Measurements from ENCODE around the gene BATF2. TPM values are rescaled to one million over a fixed set of nuclear protein-coding genes. Genes with fewer than 3 reads are reported as not detected.

BATF2 gene
- polyA plus RNA-seq, 1 of the 3 experiments (the other 2 are of a cell fraction) = 0.20 TPM

GRCh38 chr11:64994318-64994717 lies 2.5 kb downstream of the BATF2 start:
- peaks cover 0 to 6% of the 10 kb centered on the region in 2 experiments; a peak in 1 of 4 replicates for H3K4me1 ChIP-seq (ENCODE audit: control insufficient read depth in 1 of 2, insufficient read depth in 2 of 2, low read depth in 1 of 2, low read length in 1 of 2)
- no peaks in the 10 kb centered on the region for H3K36me3 ChIP-seq (replicated peaks in 1 of 2; ENCODE audit: control insufficient read depth in 1 of 2, insufficient read depth in 2 of 2, low read length in 1 of 2)
- H4K20me1 ChIP-seq (ENCODE audit: insufficient read depth) = no peaks in the 10 kb centered on the region
- TF ChIP-seq TEAD4 (IDR thresholded peaks at IDR 0.05; ENCODE audit: borderline replicate concordance, insufficient read depth) = no peak
- TF ChIP-seq, protein P1, sequence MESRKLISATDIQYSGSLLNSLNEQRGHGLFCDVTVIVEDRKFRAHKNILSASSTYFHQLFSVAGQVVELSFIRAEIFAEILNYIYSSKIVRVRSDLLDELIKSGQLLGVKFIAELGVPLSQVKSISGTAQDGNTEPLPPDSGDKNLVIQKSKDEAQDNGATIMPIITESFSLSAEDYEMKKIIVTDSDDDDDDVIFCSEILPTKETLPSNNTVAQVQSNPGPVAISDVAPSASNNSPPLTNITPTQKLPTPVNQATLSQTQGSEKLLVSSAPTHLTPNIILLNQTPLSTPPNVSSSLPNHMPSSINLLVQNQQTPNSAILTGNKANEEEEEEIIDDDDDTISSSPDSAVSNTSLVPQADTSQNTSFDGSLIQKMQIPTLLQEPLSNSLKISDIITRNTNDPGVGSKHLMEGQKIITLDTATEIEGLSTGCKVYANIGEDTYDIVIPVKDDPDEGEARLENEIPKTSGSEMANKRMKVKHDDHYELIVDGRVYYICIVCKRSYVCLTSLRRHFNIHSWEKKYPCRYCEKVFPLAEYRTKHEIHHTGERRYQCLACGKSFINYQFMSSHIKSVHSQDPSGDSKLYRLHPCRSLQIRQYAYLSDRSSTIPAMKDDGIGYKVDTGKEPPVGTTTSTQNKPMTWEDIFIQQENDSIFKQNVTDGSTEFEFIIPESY (IDR thresholded peaks at IDR 0.05; ENCODE audit: borderline replicate concordance, low read depth) = no peak
- TF ChIP-seq MXI1 (IDR thresholded peaks at IDR 0.05; ENCODE audit: low read depth, low read length) = no peak
- TF ChIP-seq RXRA (IDR thresholded peaks at IDR 0.05; ENCODE audit: borderline replicate concordance, low read depth) = no peak
- no peaks in the 10 kb centered on the region for H3K79me2 ChIP-seq (ENCODE audit: insufficient read depth)
- no peak overlapping the region for H3K27ac ChIP-seq (ENCODE audit: low read depth in 2 of 2, low read length in 1 of 2)
- no peak overlapping the region for H2AFZ ChIP-seq (ENCODE audit: low read depth)
- no peak overlapping the region for H3K9ac ChIP-seq
- no peaks in the 10 kb centered on the region for H3F3A ChIP-seq (replicated peaks; ENCODE audit: insufficient read depth)
- ChIA-PET POLR2A (no interaction called here), CTCF (interaction anchor here (1.7 kb wide), 1 partner anchor 20 kb away, joined by 6 read pairs; the partner anchor contains the start of gene ARL2)
- no peak for DNase-seq
- H3K4me3 ChIP-seq (ENCODE audit: low read depth in 2 of 2, low read length in 1 of 2) = no peak overlapping the region
- WGBS (ENCODE audit: low lambda C conversion rate) = 70% methylated on average over 3 of the region's 7 CpGs
- H3K9me2 ChIP-seq = no peaks in the 10 kb centered on the region
- H3K9me3 ChIP-seq = no peaks in the 10 kb centered on the region
- no peaks in the 10 kb centered on the region for H3K27me3 ChIP-seq (ENCODE audit: insufficient read depth)
- no peak overlapping the region for H3K4me2 ChIP-seq

DNA sequence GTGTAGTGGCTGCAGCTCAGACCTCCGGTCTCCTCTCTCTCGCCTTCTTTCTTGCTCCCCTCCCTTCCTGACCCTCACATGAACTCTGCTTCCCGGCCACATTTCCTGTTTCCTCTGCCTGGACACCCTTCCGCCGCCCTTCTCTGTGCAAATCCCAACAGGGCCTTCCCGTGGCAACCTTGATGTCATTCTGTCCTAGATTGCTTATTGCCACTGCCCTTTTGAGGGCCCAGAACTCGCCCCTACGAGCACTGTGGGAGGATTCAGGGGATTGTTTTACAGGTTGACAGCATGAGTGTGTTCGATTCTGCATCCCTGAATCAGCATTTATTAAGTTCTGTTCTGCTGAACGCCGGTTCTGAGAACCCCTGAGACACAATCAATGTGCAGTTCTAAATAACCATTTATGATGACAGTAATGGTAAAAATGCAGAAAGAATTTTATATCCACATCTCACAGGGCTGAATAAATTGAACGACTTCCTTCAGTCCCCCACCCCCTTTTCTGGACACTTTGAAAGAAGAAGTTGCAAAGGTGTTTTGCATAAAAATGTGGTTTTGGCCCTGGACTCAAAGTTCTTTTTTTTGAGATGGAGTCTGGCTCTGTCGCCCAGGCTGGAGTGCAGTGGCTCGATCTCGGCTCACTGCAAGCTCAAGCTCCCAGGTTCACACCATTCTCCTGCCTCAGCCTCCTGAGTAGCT lies 6.4 kb downstream of the BATF2 start:
- Histone ChIP-seq H3K4me3 (ENCODE audit: low read depth in 2 of 2, low read length in 1 of 2) (no peak overlapping the region), H3F3A (replicated peaks; ENCODE audit: insufficient read depth) (no peaks in the 10 kb centered on the region), H4K20me1 (ENCODE audit: insufficient read depth) (no peaks in the 10 kb centered on the region), H3K4me2 (no peak overlapping the region; the same call in 1 of the 2 replicates), H3K27me3 (ENCODE audit: insufficient read depth) (no peaks in the 10 kb centered on the region), H3K4me1 (ENCODE audit: control insufficient read depth in 1 of 2, insufficient read depth in 2 of 2, low read depth in 1 of 2, low read length in 1 of 2) (peaks cover 0 to 6% of the 10 kb centered on the region in 2 experiments; a peak in 1 of 4 replicates), H3K9me3 (no peaks in the 10 kb centered on the region), H3K36me3 (replicated peaks in 1 of 2; ENCODE audit: control insufficient read depth in 1 of 2, insufficient read depth in 2 of 2, low read length in 1 of 2) (no peaks in the 10 kb centered on the region), H3K9ac (no peak overlapping the region), H3K9me2 (no peaks in the 10 kb centered on the region), H3K79me2 (ENCODE audit: insufficient read depth) (no peaks in the 10 kb centered on the region), H3K27ac (ENCODE audit: low read depth in 2 of 2, low read length in 1 of 2) (no peak overlapping the region), H2AFZ (ENCODE audit: low read depth) (no peak overlapping the region)
- CTCF ChIA-PET = no interaction called here
- no peak for DNase-seq
- POLR2A ChIA-PET = no interaction called here
- WGBS (ENCODE audit: low lambda C conversion rate) = 77% methylated on average over 15 of the region's 15 CpGs
- TF ChIP-seq EP300 (IDR thresholded peaks at IDR 0.05; ENCODE audit: borderline replicate concordance in 1 of 2, low read depth in 1 of 2, low read length in 1 of 2) = no peak
- no peak for TF ChIP-seq FOXJ3 (CRISPR knock-in tag; IDR thresholded peaks at IDR 0.05)
- no peak for TF ChIP-seq GABPA (IDR thresholded peaks at IDR 0.05; ENCODE audit: low read depth)
- no peak for TF ChIP-seq TEAD4 (IDR thresholded peaks at IDR 0.05; ENCODE audit: borderline replicate concordance, insufficient read depth)
- no peak for TF ChIP-seq RCOR1 (IDR thresholded peaks at IDR 0.05; ENCODE audit: low read length)
- TF ChIP-seq NRF1 (IDR thresholded peaks at IDR 0.05; ENCODE audit: low read depth, low read length) = no peak
- no peak for TF ChIP-seq FOXM1 (IDR thresholded peaks at IDR 0.05; ENCODE audit: low read depth)
- no peak for TF ChIP-seq FOSL2 (IDR thresholded peaks at IDR 0.05; ENCODE audit: borderline replicate concordance, low read depth)
- TF ChIP-seq YY1 (IDR thresholded peaks at IDR 0.05; ENCODE audit: low read depth) = no peak
- no peak for TF ChIP-seq POLR2AphosphoS5 (IDR thresholded peaks at IDR 0.05; ENCODE audit: low read depth, low read length)
- no peak for TF ChIP-seq JUND (IDR thresholded peaks at IDR 0.05)
- TF ChIP-seq RFX5 (IDR thresholded peaks at IDR 0.05; ENCODE audit: low read length) = no peak
- no peak for TF ChIP-seq TCF12 (IDR thresholded peaks at IDR 0.05)
- TF ChIP-seq, protein P2, sequence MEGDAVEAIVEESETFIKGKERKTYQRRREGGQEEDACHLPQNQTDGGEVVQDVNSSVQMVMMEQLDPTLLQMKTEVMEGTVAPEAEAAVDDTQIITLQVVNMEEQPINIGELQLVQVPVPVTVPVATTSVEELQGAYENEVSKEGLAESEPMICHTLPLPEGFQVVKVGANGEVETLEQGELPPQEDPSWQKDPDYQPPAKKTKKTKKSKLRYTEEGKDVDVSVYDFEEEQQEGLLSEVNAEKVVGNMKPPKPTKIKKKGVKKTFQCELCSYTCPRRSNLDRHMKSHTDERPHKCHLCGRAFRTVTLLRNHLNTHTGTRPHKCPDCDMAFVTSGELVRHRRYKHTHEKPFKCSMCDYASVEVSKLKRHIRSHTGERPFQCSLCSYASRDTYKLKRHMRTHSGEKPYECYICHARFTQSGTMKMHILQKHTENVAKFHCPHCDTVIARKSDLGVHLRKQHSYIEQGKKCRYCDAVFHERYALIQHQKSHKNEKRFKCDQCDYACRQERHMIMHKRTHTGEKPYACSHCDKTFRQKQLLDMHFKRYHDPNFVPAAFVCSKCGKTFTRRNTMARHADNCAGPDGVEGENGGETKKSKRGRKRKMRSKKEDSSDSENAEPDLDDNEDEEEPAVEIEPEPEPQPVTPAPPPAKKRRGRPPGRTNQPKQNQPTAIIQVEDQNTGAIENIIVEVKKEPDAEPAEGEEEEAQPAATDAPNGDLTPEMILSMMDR (IDR thresholded peaks at IDR 0.05) = no peak
- no peak for TF ChIP-seq TAF1 (IDR thresholded peaks at IDR 0.05; ENCODE audit: borderline replicate concordance, low read depth, low read length)
- TF ChIP-seq SMC3 (IDR thresholded peaks at IDR 0.05; ENCODE audit: low read depth, low read length) = no peak
- no peak for TF ChIP-seq REST (IDR thresholded peaks at IDR 0.05; ENCODE audit: low read depth, low read length)

Data from SK-N-SH (cell line).